ENCODE data around the gene GPR152.

DNA sequence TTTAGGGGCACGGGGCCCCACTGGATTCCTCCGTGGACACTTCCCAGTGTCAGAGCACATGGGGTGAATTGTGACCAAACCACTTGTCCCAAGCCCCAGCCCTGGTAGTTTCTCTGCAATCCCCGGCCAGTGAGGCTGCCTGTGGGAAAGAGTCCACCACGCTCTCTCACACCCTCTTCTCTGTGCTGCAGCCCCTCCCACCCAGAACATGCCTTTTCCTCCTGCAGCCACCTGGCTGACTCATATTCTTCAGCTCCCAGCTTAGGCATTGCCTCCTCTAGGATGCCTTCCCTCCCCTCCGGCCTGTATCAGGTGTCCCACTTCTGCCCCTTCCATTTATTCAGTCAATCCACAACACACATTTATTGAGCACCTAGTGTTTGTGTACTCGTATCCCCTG lies 29.6 kb downstream of the GPR152 start:
- TF ChIP-seq, protein P1, sequence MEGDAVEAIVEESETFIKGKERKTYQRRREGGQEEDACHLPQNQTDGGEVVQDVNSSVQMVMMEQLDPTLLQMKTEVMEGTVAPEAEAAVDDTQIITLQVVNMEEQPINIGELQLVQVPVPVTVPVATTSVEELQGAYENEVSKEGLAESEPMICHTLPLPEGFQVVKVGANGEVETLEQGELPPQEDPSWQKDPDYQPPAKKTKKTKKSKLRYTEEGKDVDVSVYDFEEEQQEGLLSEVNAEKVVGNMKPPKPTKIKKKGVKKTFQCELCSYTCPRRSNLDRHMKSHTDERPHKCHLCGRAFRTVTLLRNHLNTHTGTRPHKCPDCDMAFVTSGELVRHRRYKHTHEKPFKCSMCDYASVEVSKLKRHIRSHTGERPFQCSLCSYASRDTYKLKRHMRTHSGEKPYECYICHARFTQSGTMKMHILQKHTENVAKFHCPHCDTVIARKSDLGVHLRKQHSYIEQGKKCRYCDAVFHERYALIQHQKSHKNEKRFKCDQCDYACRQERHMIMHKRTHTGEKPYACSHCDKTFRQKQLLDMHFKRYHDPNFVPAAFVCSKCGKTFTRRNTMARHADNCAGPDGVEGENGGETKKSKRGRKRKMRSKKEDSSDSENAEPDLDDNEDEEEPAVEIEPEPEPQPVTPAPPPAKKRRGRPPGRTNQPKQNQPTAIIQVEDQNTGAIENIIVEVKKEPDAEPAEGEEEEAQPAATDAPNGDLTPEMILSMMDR (IDR thresholded peaks at IDR 0.05): no peak
- TF ChIP-seq ZFX (IDR thresholded peaks at IDR 0.05; ENCODE audit: borderline replicate concordance): no peak
